ENCODE data around the gene TMEM140.
A peak's percentile ranks its signal among the peaks of the same experiment; 100 is the strongest.

TMEM140 gene

GRCh38 chr7:135147899-135148721 is at the start of gene TMEM140:
TMEM140 (plus strand) TSS chr7:135148072; CDS start chr7:135164442, 16,370 bp downstream.
- Histone ChIP-seq H3K27me3 (replicated peaks) (no peaks in the 10 kb centered on the region), H3K27ac (peak within 1 kb of the TSS; percentile 62), H3K36me3 (replicated peaks) (no peaks in the 10 kb centered on the region), H3K4me3 (ENCODE audit: low read depth, low read length) (peak within 1 kb of the TSS; percentile 23)
- in situ Hi-C loops (cut with HindIII; ENCODE audit: low pct_ligation_motif_present, low sequenced_read_pairs), result no loop called here
- no peak for TF ChIP-seq CTCF (IDR thresholded peaks at IDR 0.05; ENCODE audit: low read depth, low read length, missing control alignments)
- DNase-seq, result peak; percentile 66

GRCh38 chr7:135098391-135098790 is 49.5 kb upstream of the TMEM140 start:
- Histone ChIP-seq H3K27me3 (replicated peaks) (no peaks in the 10 kb centered on the region), H3K4me3 (ENCODE audit: low read depth, low read length) (no peak overlapping the region), H3K36me3 (replicated peaks) (no peaks in the 10 kb centered on the region), H3K27ac (no peak overlapping the region)
- DNase-seq, result peak; percentile 9
- in situ Hi-C loops (cut with HindIII; ENCODE audit: low pct_ligation_motif_present, low sequenced_read_pairs), result no loop called here
- TF ChIP-seq CTCF (IDR thresholded peaks at IDR 0.05; ENCODE audit: low read depth, low read length, missing control alignments), result no peak

GRCh38 chr7:135100856-135101255 is 47.0 kb upstream of the TMEM140 start:
- DNase-seq, result peak; percentile 6
- Histone ChIP-seq H3K27me3 (replicated peaks) (no peaks in the 10 kb centered on the region), H3K36me3 (replicated peaks) (no peaks in the 10 kb centered on the region), H3K27ac (no peak overlapping the region), H3K4me3 (ENCODE audit: low read depth, low read length) (no peak overlapping the region)
- TF ChIP-seq CTCF (IDR thresholded peaks at IDR 0.05; ENCODE audit: low read depth, low read length, missing control alignments), result no peak
- in situ Hi-C loops (cut with HindIII; ENCODE audit: low pct_ligation_motif_present, low sequenced_read_pairs), result no loop called here

- no peaks in the 10 kb centered on the region for H3K27me3 ChIP-seq (replicated peaks)
- in situ Hi-C loops (cut with HindIII; ENCODE audit: low pct_ligation_motif_present, low sequenced_read_pairs), result no loop called here
- no peaks in the 10 kb centered on the region for H3K36me3 ChIP-seq (replicated peaks)
- H3K4me3 ChIP-seq (ENCODE audit: low read depth, low read length), result no peak overlapping the region
- no peak for DNase-seq
- no peak for TF ChIP-seq CTCF (IDR thresholded peaks at IDR 0.05; ENCODE audit: low read depth, low read length, missing control alignments)
- no peak overlapping the region for H3K27ac ChIP-seq
Observed at GRCh38 chr7:135102372-135102771, 45.5 kb upstream of the TMEM140 start.

GRCh38 chr7:135109562-135109961 is 38.3 kb upstream of the TMEM140 start:
- Histone ChIP-seq H3K4me3 (ENCODE audit: low read depth, low read length) (no peak overlapping the region), H3K27me3 (replicated peaks) (no peaks in the 10 kb centered on the region), H3K27ac (no peak overlapping the region), H3K36me3 (replicated peaks) (no peaks in the 10 kb centered on the region)
- no peak for TF ChIP-seq CTCF (IDR thresholded peaks at IDR 0.05; ENCODE audit: low read depth, low read length, missing control alignments)
- no peak for DNase-seq
- in situ Hi-C loops (cut with HindIII; ENCODE audit: low pct_ligation_motif_present, low sequenced_read_pairs), result no loop called here

All from brain microvascular endothelial cell (primary cell).